OCI-LY3 (cell line): ENCODE data around the gene ZBTB7C.

Experiments
- CTCF ChIP-seq: fragments of 200-600, 300-600 bp; sonication (generic); IDR thresholded peaks from 2 replicates; pipeline ENCODE4 v1.5.1; 2014; ENCODE audit warnings: antibody characterized with exemption, low read length, low read depth
- EZH2phosphoT487 ChIP-seq: fragments of 200-600 bp; shearing (Covaris generic); IDR thresholded peaks from 2 replicates; pipeline ENCODE4 v1.6.1; 2018; ENCODE audit warnings: antibody characterized with exemption, mixed run types, low read depth

DNA sequence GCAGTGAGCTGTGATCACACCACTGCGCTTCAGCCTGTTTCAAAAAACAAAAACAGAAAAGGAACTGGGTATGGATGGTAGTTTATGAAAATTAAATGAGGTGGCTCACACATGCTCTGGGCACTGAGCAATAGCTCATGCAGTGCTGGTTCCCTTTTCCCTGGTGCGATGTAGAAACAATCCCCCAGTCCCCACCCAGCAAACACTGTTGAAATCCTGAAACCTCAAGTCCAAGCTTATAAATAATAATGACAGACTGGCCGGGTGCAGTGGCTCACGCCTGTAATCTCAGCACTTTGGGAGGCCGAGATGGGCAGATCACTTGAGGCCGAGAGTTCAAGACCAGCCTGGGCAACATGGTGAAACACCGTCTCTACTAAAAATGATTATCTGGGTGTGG, 423.3 kb downstream of the ZBTB7C start:
- no peak for TF ChIP-seq EZH2phosphoT487
- no peak for TF ChIP-seq CTCF
